ENCODE measurements around the gene CHIT1.
"Not testable (repeated sequence)": the region's sequence is repeated elsewhere in the genome, so short reads cannot be mapped to it uniquely, and the experiment has no call there.

Gene CHIT1

GRCh38 chr1:203265541-203265940 lies 36.1 kb upstream of the CHIT1 start:
- DNase-seq (ENCODE audit: low spot score): no peak

- no peak for DNase-seq (ENCODE audit: low spot score)
These were observed 34.6 kb upstream of the CHIT1 start for GRCh38 chr1:203264052-203264501.

GRCh38 chr1:203263496-203263895 lies 34.0 kb upstream of the CHIT1 start:
- no peak for DNase-seq (ENCODE audit: low spot score)

GRCh38 chr1:203256636-203257035 lies 27.2 kb upstream of the CHIT1 start:
- not testable (repeated sequence) for DNase-seq (ENCODE audit: low spot score)

DNA sequence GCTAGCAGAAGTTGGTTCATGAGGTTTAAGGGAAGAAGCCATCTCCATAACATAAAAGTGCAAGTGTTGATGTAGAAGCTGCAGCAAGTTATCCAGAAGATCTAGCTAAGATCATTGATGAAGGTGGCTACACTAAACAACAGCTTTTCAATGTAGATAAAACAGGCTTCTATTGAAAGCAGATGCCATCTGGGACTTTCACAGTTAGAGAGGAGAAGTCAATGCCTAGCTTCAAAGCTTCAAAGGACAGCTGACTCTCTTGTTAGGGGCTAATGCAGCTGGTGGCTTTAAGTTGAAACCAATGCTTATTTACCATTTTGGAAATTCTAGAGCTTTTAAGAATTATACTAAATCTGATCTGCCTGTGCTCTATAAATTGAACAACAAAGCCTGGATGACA lies 25.3 kb upstream of the CHIT1 start:
- DNase-seq (ENCODE audit: low spot score): not testable (repeated sequence)

GRCh38 chr1:203252678-203253077 lies 23.2 kb upstream of the CHIT1 start:
- no peak for DNase-seq (ENCODE audit: low spot score)

DNA sequence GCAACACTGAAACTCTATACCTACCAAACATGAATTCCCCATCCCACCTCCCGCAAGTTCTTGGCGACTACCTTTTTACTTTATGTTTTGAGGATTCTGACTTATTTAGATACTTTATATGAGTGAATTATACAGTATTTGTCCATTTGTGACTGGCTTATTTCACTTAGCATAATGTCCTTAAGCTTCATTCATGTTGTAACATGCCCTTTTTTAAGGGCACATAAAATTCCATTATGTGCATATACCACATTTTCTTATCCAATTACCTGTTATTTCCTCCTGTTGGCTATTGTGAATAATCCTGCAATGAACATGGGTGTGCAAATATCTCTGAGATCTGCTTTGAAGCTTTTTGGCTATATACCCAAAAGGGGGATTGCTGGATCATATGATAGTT lies 22.0 kb upstream of the CHIT1 start:
- no peak for DNase-seq (ENCODE audit: low spot score)

DNA sequence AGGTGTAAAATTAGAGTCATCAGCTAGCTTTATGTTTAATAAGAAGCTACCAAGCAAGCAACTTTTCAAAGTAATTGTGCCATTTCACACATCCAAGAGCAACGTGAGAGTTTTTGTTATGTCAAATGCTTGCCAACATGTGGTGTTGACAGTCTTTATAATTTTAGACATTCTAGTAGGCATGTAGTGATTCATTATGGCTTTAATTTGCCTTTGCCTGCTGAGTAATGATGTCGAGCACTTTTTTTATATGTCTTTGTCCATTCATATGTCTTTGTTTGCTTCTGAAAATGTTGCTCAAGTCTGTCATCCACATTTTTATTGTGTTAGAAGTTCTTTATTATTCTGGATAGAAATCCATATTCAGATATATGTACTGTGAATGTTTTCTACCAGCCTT lies 21.4 kb upstream of the CHIT1 start:
- no peak for DNase-seq (ENCODE audit: low spot score)

- no peak for DNase-seq (ENCODE audit: low spot score)
These were observed 15.3 kb upstream of the CHIT1 start for GRCh38 chr1:203244776-203245175.

GRCh38 chr1:203241708-203242107 lies 12.2 kb upstream of the CHIT1 start:
- DNase-seq (ENCODE audit: low spot score): not testable (repeated sequence)

GRCh38 chr1:203239526-203240305 lies 10.2 kb upstream of the CHIT1 start:
- no peak for DNase-seq (ENCODE audit: low spot score)

GRCh38 chr1:203239081-203239480 lies 9.6 kb upstream of the CHIT1 start:
- DNase-seq (ENCODE audit: low spot score): no peak

GRCh38 chr1:203238535-203238934 lies 9.1 kb upstream of the CHIT1 start:
- DNase-seq (ENCODE audit: low spot score): no peak

DNA sequence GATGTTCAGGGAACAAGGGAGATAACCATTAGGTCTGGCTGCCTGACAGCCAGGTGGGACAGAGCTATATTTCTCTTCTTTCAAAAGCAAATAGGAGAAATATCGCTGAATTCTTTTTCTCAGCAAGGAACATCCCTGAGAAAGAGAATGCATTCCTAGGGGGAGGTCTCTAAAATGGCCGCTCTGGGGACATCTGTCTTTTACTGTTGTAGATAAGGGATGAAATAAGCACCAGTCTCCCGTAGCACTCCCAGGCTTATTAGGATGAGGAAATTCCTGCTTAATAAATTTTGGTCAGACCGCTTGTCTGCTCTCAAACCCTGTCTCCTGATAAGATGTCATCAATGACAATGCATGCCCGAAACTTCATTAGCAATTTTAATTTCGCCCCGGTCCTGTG lies 5.4 kb upstream of the CHIT1 start:
- not testable (repeated sequence) for DNase-seq (ENCODE audit: low spot score)

DNA sequence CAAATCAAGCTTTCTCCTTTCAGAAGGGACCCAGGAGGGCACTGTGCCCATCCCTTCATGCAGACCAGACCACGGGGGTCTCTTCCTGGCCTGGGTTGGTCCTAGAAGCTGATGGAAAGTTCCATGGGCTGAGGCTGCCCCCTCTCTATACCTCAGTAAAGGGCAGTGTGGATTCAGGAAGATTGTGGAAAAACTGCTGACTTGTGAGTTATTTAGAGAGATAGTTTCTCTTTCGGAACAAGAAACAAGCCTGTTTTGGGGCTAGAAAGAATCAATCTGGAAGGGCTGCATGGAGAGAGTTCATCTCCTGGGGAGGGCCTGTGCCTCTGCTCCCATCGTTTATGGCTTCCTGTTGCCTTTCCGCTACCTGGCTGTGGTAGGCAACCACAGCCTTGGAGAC lies 803 bp downstream of the CHIT1 start:
- no peak for DNase-seq (ENCODE audit: low spot score)

- DNase-seq (ENCODE audit: low spot score): no peak
These were observed 1.9 kb downstream of the CHIT1 start for GRCh38 chr1:203227371-203228083.

DNA sequence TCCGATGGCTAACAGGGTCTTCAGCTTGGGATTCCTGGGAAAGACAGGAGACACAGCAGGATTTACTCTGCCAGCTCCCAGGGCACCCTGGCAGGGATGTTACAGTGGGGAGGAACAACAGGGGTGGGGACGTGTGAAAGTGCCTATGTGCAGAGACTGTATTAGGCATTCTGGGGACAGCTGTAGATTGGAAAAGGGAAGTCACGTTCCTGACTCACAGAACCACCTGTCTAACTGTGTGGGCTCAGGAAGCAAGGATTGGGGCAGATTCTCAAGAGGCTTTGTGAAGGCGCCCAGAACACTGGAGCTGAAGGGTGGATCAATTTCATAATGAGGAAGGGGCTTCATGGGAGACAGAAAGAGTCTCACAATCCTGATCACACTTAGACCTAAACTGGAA lies 4.4 kb downstream of the CHIT1 start:
- no peak for DNase-seq (ENCODE audit: low spot score)

- DNase-seq (ENCODE audit: low spot score): no peak
These were observed 6.3 kb downstream of the CHIT1 start for GRCh38 chr1:203223012-203223775.

DNA sequence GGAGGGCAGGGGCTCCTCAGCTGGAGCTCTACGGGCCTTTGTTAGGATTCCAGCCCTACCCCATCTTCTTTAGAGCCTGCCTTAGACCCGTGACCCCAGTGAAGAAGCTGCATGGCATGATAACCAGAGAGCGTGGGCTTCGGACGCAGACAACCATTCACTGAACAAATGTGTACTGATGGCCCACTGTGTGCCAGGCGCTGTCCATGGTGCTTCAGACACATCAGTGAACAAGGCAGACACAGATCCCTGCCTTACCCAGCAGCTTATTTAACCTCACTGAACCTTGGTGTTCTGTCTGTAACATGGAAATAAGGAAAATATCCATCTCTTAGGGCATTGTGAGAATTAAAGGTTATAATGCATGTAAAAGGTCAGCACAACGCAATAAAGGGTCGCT lies 9.5 kb downstream of the CHIT1 start:
- DNase-seq (ENCODE audit: low spot score): no peak

- DNase-seq (ENCODE audit: low spot score): no peak
These were observed 10.3 kb downstream of the CHIT1 start for GRCh38 chr1:203219171-203219570.

DNA sequence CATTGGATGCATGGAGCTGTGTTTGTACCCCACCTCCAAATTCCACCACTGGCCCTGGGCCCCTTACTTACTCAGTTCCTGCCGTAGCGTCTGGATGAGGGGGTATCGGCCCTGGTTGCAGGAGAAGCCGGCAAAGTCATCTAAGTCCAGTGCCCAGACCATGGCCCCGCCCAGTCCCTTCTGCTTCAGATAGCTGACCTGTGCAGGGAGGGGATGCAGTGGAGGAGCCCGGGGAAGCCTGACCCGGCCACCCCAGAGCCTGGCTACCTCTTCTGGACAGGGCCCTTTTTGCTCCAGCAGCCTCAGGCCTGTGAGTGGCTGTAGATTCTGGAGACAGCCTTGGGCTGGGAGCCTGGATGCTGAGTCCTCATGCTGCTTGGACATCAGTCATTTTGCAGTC lies 11.8 kb downstream of the CHIT1 start:
- DNase-seq (ENCODE audit: low spot score): no peak

DNA sequence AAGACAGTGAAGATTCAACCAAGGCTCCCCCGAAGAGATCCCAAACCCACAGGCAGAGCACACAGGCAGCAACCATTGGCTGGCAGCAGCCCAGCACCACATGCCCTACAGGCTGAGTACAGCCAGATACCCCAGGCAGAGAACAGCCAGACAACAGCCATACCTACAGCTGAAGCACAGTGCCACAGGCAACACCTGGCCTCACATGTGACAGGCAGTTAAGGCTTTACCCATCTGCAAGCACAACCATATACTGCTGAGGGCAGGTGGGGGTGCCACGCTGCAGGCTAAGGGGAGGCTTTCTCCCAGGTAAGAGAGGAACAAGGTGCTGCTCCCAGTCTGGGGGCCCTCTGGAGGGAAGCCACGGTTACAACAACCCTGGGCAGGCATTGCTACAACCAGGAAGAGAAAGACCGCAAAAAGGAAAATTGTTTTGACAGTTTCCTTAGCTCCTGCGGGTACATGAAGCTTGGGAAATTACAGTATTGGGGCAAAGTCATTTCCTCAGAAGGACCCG lies 12.3 kb downstream of the CHIT1 start:
- DNase-seq (ENCODE audit: low spot score): peak; percentile 34

All from kidney tubule cell (primary cell).